AG09319 (cell line): Measurements from ENCODE around the gene CDKN2D.
"Not testable (repeated sequence)": the region's sequence is repeated elsewhere in the genome, so short reads cannot be mapped to it uniquely, and the experiment has no call there.

Experiments
- DNase-seq: peaks from one replicate; pipeline ENCODE4 v3.0.0-alpha.2; 2010; ENCODE audit warnings: low read depth; ENCODE audit errors: extremely low read depth
- TF ChIP-seq, protein P1 (sequence below): IDR thresholded peaks from 2 replicates; pipeline ENCODE4 v1.5.1; 2011; ENCODE audit warnings: low read depth, mild to moderate bottlenecking, inconsistent platforms, low read length, moderate library complexity

The CDKN2D gene

DNA sequence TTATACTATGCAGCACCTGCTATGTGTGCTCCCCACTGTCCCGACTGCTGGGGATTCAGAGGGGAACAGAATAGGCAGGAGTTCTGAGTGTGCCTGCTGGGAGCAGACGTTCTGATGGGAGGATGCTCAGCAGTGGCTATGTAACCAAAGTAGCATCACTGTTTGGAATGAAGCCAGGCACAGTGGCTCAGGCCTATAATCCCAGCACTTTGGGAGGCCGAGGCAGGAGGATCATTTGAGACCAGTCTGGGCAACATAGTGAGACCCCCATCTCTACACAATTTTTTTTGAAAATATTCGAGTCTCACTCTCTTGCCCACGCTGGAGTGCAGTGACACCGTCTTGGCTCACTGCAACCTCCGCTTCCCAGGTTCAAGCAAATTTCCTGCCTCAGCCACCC is 19.0 kb downstream of the CDKN2D start:
- no peak for DNase-seq
- TF ChIP-seq, protein P1, sequence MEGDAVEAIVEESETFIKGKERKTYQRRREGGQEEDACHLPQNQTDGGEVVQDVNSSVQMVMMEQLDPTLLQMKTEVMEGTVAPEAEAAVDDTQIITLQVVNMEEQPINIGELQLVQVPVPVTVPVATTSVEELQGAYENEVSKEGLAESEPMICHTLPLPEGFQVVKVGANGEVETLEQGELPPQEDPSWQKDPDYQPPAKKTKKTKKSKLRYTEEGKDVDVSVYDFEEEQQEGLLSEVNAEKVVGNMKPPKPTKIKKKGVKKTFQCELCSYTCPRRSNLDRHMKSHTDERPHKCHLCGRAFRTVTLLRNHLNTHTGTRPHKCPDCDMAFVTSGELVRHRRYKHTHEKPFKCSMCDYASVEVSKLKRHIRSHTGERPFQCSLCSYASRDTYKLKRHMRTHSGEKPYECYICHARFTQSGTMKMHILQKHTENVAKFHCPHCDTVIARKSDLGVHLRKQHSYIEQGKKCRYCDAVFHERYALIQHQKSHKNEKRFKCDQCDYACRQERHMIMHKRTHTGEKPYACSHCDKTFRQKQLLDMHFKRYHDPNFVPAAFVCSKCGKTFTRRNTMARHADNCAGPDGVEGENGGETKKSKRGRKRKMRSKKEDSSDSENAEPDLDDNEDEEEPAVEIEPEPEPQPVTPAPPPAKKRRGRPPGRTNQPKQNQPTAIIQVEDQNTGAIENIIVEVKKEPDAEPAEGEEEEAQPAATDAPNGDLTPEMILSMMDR: no peak

DNA sequence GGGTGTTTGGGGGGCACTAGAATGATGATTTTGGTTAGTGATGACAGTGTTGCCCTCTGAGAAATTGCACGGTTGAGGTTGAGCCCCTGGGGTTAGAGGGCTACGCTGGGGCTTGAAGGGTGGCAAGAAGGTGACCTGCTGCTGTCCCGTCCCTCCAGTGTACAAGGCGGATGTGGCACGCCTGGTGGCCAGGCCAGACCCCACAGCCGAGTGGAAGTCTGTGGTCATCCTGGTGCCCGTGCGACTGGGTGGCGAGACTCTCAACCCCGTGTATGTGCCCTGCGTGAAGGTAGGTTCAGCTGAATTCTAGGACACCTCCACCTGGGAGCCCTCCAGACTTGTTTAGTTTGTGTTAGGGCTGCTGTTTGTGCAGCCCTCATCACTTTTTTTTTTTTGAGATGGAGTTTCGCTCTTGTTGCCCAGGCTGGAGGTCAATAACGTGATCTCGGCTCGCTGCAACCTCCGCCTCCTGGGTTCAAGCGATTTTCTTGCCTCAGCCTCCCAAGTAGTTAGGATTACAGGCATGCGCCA is 20.0 kb downstream of the CDKN2D start:
- no peak for DNase-seq

DNA sequence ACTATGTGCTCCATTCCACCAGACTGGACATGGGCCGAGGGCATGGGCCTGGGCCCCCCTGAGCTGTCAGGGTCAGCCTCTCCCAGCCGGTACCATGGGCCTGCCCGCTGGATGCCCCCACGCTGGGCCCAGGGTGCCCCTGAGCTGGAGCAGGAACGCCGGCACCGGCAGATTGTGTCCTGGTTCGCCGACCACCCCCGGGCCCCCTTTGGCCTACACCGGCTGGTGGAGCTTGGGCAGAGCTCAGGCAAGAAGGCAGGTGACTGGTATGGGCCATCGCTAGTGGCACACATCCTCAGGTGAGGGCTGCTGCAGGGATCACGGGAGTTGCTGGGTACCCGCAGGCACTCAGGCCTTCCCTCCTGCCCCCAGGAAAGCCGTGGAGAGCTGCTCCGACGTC is 22.0 kb downstream of the CDKN2D start:
- no peak for DNase-seq

More for the DNA sequence above, 20.0 kb downstream of the CDKN2D start:
- TF ChIP-seq, protein P1: no peak

DNA sequence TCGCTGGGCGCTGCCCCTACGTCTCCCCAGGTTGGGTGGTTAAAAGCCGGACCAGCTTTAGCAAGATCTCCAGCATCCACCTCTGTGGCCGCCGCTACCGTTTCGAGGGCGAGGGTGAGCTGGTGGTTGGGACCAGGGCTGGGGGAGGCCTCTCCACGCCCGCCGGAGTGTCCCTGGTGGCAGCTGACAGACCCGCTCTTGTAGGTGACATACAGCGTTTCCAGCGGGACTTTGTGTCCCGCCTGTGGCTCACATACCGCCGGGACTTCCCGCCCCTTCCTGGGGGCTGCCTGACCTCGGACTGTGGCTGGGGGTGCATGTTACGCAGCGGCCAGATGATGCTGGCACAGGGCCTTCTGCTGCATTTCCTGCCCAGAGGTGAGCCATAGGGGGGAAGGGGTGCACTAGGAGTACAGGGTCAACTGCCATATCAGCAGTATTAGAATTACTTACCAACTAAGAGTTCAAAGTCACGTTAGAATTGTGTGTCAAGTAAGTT is 24.0 kb downstream of the CDKN2D start:
- DNase-seq: no peak
- TF ChIP-seq, protein P1: no peak

More for the DNA sequence above, 22.0 kb downstream of the CDKN2D start:
- TF ChIP-seq, protein P1: no peak

DNA sequence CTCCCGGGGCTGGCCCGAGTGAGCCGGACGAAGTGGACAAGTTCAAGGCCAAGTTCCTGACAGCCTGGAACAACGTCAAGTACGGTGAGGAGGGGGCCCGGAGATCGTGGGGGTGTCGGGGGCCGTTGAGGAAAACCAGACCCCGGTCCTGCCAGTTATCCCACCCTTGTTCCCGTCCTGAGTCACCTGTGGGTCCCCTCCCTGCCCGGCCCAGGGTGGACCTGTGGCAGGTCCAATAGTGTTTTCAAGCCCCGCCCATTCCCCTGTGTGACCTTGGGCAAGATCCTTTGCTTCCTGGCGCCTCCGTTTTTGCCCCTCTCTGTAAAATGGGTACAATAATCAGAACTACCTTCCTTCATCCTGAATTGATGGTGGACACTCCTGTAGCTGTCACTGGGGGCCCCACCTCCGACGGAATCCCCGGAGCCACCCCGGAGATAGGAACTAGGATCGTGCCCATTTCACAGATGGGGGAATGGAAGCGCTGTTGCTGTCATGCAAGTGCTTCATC is 24.5 kb downstream of the CDKN2D start:
- TF ChIP-seq, protein P1: no peak
- no peak for DNase-seq

DNA sequence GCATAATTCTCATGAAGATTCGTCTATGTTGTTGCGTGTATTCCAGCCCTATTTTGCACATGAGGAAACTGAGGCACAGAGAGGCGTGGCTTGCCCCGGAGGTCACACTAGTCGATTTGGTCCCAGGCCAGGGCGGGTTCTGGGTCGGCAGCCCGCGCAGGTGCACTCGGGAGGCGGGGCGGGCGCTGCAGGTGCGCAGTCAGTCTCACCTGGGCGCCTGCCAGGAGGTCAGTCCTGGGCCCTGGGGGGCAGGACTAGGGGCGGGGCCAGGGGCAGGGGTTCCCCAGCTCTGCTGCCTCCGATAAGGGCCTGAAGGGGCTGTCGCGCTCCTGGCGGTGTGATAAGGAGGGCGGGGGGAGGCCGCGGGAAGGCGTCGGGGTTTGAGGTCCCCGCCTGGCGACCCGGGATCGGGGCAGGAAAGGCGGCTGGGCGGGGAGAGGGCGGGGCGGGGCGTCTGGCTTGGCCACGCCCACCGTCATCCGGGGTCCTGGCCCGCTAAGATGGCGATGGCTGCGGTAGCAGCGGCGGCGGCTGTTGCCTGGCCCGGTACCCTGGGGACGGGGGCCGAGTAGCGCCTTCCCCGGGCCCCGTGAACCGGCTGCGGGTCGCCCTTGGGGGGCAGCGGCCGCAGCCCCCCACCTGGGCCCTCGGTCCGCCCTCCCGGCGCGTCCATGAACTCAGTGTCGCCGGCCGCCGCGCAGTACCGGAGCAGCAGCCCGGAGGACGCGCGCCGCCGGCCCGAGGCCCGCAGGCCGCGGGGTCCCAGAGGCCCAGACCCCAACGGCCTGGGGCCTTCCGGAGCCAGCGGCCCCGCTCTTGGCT is 25.1 kb downstream of the CDKN2D start, which contains the start of gene ATG4D:
ATG4D (plus strand) TSS at position 485 of the 822 bp plus-strand sequence; CDS start at position 672, 187 bp downstream.
- DNase-seq: no peak
- TF ChIP-seq, protein P1: no peak

DNA sequence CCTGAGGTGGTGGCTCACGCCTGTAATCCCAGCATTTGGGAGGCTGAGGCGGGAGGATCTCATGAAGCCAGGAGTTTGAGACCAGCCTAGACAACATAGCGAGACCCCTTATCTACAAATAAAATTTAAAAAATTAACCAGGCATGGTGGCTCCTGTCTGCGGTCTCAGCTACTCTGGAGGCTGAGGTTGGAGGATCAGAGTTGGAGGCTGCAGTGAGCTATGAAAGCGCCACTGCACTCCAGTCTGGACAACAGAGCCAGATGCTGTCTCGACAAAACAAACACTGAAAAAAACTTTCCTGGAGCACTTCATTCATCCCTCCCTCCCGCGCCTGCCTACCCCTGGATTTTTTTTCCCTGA is 25.7 kb downstream of the CDKN2D start:
- TF ChIP-seq, protein P1: no peak
- DNase-seq: no peak

DNA sequence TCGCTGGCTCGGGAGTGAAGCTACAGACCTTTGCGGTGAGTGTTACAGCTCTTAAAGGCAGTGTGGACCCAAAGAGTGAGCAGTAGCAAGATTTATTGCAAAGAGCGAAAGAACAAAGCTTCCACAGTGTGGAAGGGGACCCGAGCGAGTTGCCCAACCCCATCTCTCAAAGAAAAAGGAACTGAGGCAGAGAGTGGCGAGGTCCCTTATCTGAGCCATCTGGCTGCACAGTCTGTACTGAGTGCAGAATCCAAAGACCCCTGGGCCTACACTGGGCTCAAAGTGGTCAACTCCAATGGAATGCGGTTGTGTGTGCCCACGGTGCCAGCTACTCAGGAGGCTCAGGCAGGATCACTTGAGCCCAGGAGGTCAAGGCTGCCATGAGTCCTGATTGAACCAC is 29.8 kb downstream of the CDKN2D start:
- not testable (repeated sequence) for DNase-seq
